HTERT RPE-1 (cell line): ENCODE results near the gene KIAA1191.
"Not testable (repeated sequence)": the region's sequence is repeated elsewhere in the genome, so short reads cannot be mapped to it uniquely, and the experiment has no call there.

Experiments
- in situ Hi-C: fragments of 300-500 bp; cut with MboI; formaldehyde crosslinking; loops from 4 replicates; pipeline ENCODE4 v1.14.3; 2020; ENCODE audit warnings: low sequenced_read_pairs

Gene KIAA1191

GRCh38 chr5:176319827-176320554, 41.6 kb downstream of the KIAA1191 start:
- in situ Hi-C loops: no loop called here

- in situ Hi-C loops: no loop called here
Observed at GRCh38 chr5:176317534-176318374, 43.8 kb downstream of the KIAA1191 start.

- in situ Hi-C loops: not testable (repeated sequence)
Observed at GRCh38 chr5:176305356-176305755, 56.2 kb downstream of the KIAA1191 start.
